Left lung (tissue), 10 donors: ENCODE data around the gene MRPL58. TPM values are rescaled to one million over a fixed set of nuclear protein-coding genes. Genes with fewer than 3 reads are reported as not detected.

Experiments used
- ATAC-seq: fragments of 200-7000 bp; cut with Tn5 transposase; one replicate; pipeline ENCODE4 v1.9.1; 2020; ENCODE audit warnings: moderate library complexity
- DNase-seq, 4 donors: peaks; one replicate each; pipeline ENCODE4 v3.0.0-alpha.2; 2013 to 2020
- H3K27ac ChIP-seq, 2 donors: fragments of 200-600 bp; sonication (generic) in 1 of 2; one replicate each; pipeline versions ENCODE4 v1.5.0 to v1.8.0; 2020 to 2021
- H3K27me3 ChIP-seq, 2 donors: fragments of 200-600 bp; sonication (generic) in 1 of 2; one replicate each; pipeline versions ENCODE4 v1.5.0 to v1.8.0; 2020 to 2021
- H3K36me3 ChIP-seq, 2 donors: fragments of 200-600 bp; sonication (generic) in 1 of 2; one replicate each; pipeline versions ENCODE4 v1.5.0 to v1.8.0; 2020 to 2021
- H3K4me1 ChIP-seq, 2 donors: fragments of 200-600 bp; one replicate each; pipeline ENCODE4 v1.8.0; 2021
- H3K4me3 ChIP-seq, 2 donors: fragments of 200-600 bp; sonication (generic) in 1 of 2; one replicate each; pipeline versions ENCODE4 v1.5.0 to v1.8.0; 2020 to 2021; ENCODE audit warnings: mild to moderate bottlenecking in 1 of 2
- H3K9me3 ChIP-seq, 2 donors: fragments of 200-600 bp; sonication (generic) in 1 of 2; one replicate each; pipeline versions ENCODE4 v1.5.0 to v1.8.0; 2020 to 2021
- intact Hi-C, 2 donors: fragments of 100-400 bp; cut with DNase I; formaldehyde crosslinking; loops; one replicate each; pipeline versions ENCODE4 v1.11.2 to v1.14.2; 2022
- polyA plus RNA-seq, 6 donors: library from polyadenylated mRNA; unstranded; fragments of 120-200 nt; gene quantifications; one replicate each; pipeline ENCODE4 v1.2.1, GENCODE V29; 2013; ENCODE audit not compliant: insufficient read length in 6 of 6
- total RNA-seq, 2 donors: library from RNA; stranded (reverse); fragmentation: NEBNext Ultra II Directional; extraction: Animal tissue kit (Norgen Biotek cat#: 25700); gene quantifications; one replicate each; pipeline ENCODE4 v1.2.1, GENCODE V29; 2021
- TF ChIP-seq, protein P1 (sequence below), 2 donors: fragments of 200-600 bp; sonication (generic) in 1 of 2; IDR thresholded peaks; one replicate each; pipeline versions ENCODE4 v1.5.0 to v1.8.0; 2021; ENCODE audit warnings: antibody characterized with exemption in 2 of 2
- donor health status: DM: no; HTN: yes; CAD: no.
- donor health status: DM: no; HTN: no; CAD: no.

MRPL58 gene
- total and polyA plus RNA-seq, 8 donors: 18.8 to 32.8 (median 22.6) TPM

DNA sequence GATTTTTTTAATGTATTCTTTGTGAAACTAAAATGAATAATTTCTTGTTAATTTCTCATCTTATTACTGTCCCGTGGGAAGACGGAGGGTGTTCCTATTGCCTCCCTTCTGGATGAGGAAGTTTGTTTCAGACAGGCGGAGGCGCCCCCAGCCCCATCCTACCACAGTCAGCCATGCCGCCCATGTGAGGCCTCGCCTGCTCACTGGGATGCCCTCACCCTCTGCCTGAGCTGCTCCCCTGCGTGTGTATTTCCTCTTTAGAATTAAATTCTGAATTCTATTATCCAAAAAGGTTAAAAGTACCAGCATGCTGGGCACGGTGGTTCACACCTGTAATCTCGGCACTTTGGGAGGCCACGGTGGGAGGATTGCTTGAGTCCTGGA is 48.6 kb downstream of the MRPL58 start:
- Histone ChIP-seq H3K27me3 (no peaks in the 10 kb centered on the region), H3K27ac (no peak overlapping the region)

DNA sequence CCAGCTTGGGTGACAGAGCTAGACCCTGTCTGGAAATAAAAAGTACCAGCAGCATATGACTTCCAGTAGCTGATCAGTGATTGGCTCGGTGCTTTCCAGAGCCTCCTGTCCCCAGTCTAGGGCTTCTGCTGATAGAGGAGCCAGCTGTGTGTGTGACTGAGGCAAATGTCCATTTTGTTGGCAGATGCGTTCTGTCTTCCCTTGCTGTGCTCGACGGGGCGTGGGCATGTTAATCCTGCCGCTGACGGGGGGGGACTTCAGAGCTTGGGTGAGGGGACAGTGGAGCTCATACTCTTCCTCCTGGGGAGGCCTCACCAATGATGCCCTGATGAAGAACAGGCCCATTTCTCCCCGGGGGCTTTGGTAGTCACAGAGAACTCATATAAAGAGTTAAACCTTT is 49.1 kb downstream of the MRPL58 start:
- H3K36me3 ChIP-seq: peaks cover 0 to 66% of the 10 kb centered on the region in 2 donors
- H3K9me3 ChIP-seq: no peaks in the 10 kb centered on the region

More for the DNA sequence above, 48.6 kb downstream of the MRPL58 start:
- ATAC-seq (no peak), DNase-seq (no peak)
- H3K9me3 ChIP-seq: no peaks in the 10 kb centered on the region
- peaks cover 5 to 12% of the 10 kb centered on the region in 2 donors for H3K4me1 ChIP-seq
- intact Hi-C loops: no loop called here
- no peak overlapping the region for H3K4me3 ChIP-seq
- H3K36me3 ChIP-seq: peaks cover 0 to 71% of the 10 kb centered on the region in 2 donors
- TF ChIP-seq, protein P1, sequence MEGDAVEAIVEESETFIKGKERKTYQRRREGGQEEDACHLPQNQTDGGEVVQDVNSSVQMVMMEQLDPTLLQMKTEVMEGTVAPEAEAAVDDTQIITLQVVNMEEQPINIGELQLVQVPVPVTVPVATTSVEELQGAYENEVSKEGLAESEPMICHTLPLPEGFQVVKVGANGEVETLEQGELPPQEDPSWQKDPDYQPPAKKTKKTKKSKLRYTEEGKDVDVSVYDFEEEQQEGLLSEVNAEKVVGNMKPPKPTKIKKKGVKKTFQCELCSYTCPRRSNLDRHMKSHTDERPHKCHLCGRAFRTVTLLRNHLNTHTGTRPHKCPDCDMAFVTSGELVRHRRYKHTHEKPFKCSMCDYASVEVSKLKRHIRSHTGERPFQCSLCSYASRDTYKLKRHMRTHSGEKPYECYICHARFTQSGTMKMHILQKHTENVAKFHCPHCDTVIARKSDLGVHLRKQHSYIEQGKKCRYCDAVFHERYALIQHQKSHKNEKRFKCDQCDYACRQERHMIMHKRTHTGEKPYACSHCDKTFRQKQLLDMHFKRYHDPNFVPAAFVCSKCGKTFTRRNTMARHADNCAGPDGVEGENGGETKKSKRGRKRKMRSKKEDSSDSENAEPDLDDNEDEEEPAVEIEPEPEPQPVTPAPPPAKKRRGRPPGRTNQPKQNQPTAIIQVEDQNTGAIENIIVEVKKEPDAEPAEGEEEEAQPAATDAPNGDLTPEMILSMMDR (IDR thresholded peaks at IDR 0.05): no peak

DNA sequence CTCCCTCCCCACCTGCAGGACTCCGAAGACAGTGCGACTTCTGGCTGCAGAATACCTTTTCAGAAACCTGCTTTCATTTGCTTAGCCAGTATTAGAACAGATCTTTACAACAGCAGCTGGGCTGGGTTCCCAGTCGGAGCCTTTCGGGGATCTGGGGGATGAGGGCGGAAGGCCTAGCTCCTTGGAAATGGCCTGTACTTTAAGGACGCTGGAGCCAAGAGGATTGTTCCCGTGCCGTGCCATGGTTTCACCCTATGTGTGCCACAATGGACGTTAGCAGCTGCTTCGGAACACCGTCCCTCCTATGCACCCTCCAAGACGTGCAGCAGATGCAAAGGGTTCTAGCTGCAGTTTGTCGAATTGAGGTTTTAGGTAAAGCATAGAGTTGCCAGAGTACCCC is 50.7 kb downstream of the MRPL58 start:
- H3K27me3 ChIP-seq: no peaks in the 10 kb centered on the region
- intact Hi-C loops: no loop called here
- TF ChIP-seq, protein P1 (IDR thresholded peaks at IDR 0.05): no peak
- H3K36me3 ChIP-seq: peaks cover 0 to 57% of the 10 kb centered on the region in 2 donors
- no peak for DNase-seq
- no peak for ATAC-seq
- no peak overlapping the region for H3K4me3 ChIP-seq
- no peak overlapping the region for H3K27ac ChIP-seq
- H3K9me3 ChIP-seq: no peaks in the 10 kb centered on the region
- H3K4me1 ChIP-seq: peaks cover 5 to 12% of the 10 kb centered on the region in 2 donors

More for the DNA sequence above, 49.1 kb downstream of the MRPL58 start:
- intact Hi-C loops: no loop called here
- Histone ChIP-seq H3K27ac (no peak overlapping the region), H3K27me3 (no peaks in the 10 kb centered on the region), H3K4me3 (no peak overlapping the region), H3K4me1 (peaks cover 5 to 12% of the 10 kb centered on the region in 2 donors)
- no peak for DNase-seq
- ATAC-seq: no peak
- TF ChIP-seq, protein P1 (IDR thresholded peaks at IDR 0.05): no peak

DNA sequence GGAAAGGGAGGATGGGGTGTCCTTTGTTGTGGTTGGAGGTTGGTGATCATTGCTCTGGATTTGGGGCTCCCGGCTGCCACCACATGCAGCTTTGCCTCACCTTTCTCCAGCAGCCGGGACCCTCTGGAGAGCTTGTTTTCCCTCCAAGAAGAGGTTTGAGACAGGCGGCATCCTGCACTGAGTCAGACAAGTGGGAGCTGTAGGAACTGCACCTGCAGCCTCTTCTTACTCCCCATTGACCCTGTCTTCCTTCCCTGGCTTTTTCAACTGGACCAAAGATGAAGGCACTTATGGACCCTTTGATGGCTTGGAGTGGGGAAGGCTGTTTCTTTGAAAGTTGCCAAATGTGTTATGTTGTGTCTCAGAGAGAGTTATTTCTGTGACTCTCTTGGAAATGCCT is 51.2 kb downstream of the MRPL58 start:
- Histone ChIP-seq H3K4me3 (no peak overlapping the region), H3K4me1 (peaks cover 5 to 12% of the 10 kb centered on the region in 2 donors), H3K36me3 (peaks cover 0 to 57% of the 10 kb centered on the region in 2 donors), H3K9me3 (no peaks in the 10 kb centered on the region), H3K27ac (no peak overlapping the region), H3K27me3 (no peaks in the 10 kb centered on the region)
- TF ChIP-seq, protein P1 (IDR thresholded peaks at IDR 0.05): no peak
- DNase-seq (no peak), ATAC-seq (no peak)
- intact Hi-C loops: no loop called here

DNA sequence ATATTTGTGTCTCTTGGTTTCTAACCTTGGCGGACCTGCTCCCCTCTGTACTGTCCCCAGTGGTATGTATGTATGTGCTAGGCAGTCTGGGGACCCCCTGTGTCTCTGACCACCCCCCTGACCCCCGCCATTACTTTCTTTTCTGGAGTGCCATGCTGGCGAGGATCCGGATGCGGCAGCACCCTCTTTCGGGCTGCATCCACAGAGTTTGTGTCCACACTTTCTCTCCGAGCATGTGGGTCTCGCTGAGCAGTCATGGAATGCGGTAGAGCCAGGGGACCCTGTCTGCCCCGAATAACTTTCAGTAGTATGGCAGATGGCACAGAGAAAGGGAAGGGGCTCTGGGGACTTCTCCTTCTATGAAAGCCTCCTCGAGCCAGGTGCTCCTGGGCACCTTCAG is 51.6 kb downstream of the MRPL58 start:
- peaks cover 0 to 57% of the 10 kb centered on the region in 2 donors for H3K36me3 ChIP-seq
- intact Hi-C loops: no loop called here

More for the DNA sequence above, 51.6 kb downstream of the MRPL58 start:
- Histone ChIP-seq H3K27me3 (no peaks in the 10 kb centered on the region), H3K4me3 (no peak overlapping the region), H3K4me1 (peaks cover 5 to 12% of the 10 kb centered on the region in 2 donors), H3K9me3 (no peaks in the 10 kb centered on the region), H3K27ac (no peak overlapping the region)
- DNase-seq: no peak
- TF ChIP-seq, protein P1 (IDR thresholded peaks at IDR 0.05): no peak
- ATAC-seq: no peak
